Thyroid gland (tissue), 4 donors: ENCODE data around the gene SGCA. TPM values are rescaled to one million over a fixed set of nuclear protein-coding genes. Genes with fewer than 3 reads are reported as not detected.

Experiments
- DNase-seq, 2 donors: peaks; one replicate each; pipeline ENCODE4 v3.0.0-alpha.2; 2019
- H3K27ac ChIP-seq, 3 donors: fragments of 200-600 bp; sonication (generic); 1 replicate in 2 of 3; 2 replicates in 1 of 3; pipeline ENCODE4 v1.5.1; 2016 to 2019; ENCODE audit warnings: mild to moderate bottlenecking in 1 of 3, moderate library complexity in 1 of 3
- H3K27me3 ChIP-seq: fragments of 200-600 bp; sonication (generic); one replicate; pipeline ENCODE4 v1.5.1; 2019
- H3K36me3 ChIP-seq, 2 donors: fragments of 200-600 bp; sonication (generic); one replicate each; pipeline ENCODE4 v1.5.1; 2016 to 2019
- H3K4me1 ChIP-seq, 2 donors: fragments of 200-600 bp; sonication (generic); one replicate each; pipeline ENCODE4 v1.5.1; 2017 to 2019
- H3K4me3 ChIP-seq, 3 donors: fragments of 200-600 bp; sonication (generic); replicated peaks in 1 of 3; 1 replicate in 2 of 3; 2 replicates in 1 of 3; pipeline ENCODE4 v1.5.1; 2016; ENCODE audit warnings: mild to moderate bottlenecking in 1 of 3
- H3K9me3 ChIP-seq: fragments of 200-600 bp; sonication (generic); one replicate; pipeline ENCODE4 v1.5.1; 2017
- CTCF ChIP-seq, 6 experiments: fragments of 200-600 bp in 3 of 6; fragments of 450-650 bp in 3 of 6; sonication (generic) in 3 of 6; IDR thresholded peaks; one replicate each; pipeline ENCODE4 v1.5.1; 2016 to 2019; ENCODE audit warnings: antibody characterized with exemption in 6 of 6, mild to moderate bottlenecking in 2 of 6, inconsistent platforms in 1 of 6, moderate library complexity in 1 of 6
- POLR2A ChIP-seq, 2 donors: fragments of 450-650 bp; IDR thresholded peaks; one replicate each; pipeline ENCODE4 v1.6.1; 2017; ENCODE audit warnings: antibody characterized with exemption in 2 of 2, mild to moderate bottlenecking in 2 of 2, moderate library complexity in 1 of 2
- WGBS, 2 donors: methylation state at CpG; one replicate each; pipeline ENCODE4 v1.1.5; 2017; 5-methylcytosine and 5-hydroxymethylcytosine counted together
- intact Hi-C: fragments of 100-400 bp; cut with DNase I; formaldehyde crosslinking; loops from one replicate; pipeline ENCODE4 v1.15.1; 2023
- total RNA-seq, 4 donors: library from RNA; depleted of rRNA; stranded (reverse); fragments of >200 nt; gene quantifications; one replicate each; pipeline ENCODE4 v1.2.3, GENCODE V29; 2016

SGCA gene
- total RNA-seq, 4 donors from 2014 or later = 2.0 TPM; not detected in 3

- Histone ChIP-seq H3K27me3 (peaks cover 10% of the 10 kb centered on the region), H3K4me3 (no peak overlapping the region), H3K36me3 (peaks cover 0 to 26% of the 10 kb centered on the region in 2 donors), H3K27ac (peak overlapping the region in 2 of 3 donors; percentile 2 to 38), H3K4me1 (peaks cover 12 to 29% of the 10 kb centered on the region in 2 donors), H3K9me3 (no peaks in the 10 kb centered on the region)
- peak in 5 of 6 experiments; percentile 28 to 56 (median 43) for TF ChIP-seq CTCF (IDR thresholded peaks at IDR 0.05)
- no peak for TF ChIP-seq POLR2A (IDR thresholded peaks at IDR 0.05)
- peak; percentile 53 to 56 for DNase-seq
- intact Hi-C loops = no loop called here
- WGBS, 2 donors = 40 to 41% methylated on average over 6 to 7 of the region's 7 CpGs
Measured at GRCh38 chr17:50198026-50198669, 32.3 kb downstream of the SGCA start.

DNA sequence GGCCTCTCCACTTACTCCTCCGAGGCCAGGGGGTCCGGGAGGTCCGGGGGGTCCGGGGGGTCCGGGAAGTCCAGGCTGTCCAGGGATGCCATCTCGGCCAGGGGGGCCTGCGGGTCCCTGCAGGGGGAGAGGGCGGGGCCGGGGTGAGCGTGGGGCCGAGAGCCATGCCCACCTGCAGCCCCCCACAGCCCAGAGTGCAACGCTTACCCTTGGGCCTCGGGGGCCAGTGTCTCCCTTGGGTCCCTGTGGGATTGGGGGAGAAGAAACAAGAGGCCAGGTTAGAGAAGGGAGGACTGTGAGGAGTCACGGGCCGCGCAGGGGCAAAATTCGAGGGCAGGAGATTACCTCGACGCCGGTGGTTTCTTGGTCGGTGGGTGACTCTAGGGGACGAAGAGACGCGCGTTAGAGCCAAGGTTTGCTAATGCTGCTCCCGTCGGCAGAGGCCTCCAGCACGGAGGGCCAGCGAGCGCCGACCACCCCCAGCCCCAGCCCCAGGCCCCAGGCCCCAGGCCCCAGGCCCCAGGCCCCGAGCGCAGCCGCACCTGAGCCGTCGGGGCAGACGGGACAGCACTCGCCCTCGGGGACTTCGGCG is 33.5 kb downstream of the SGCA start:
- 43 to 45% methylated on average over 25 to 27 of the region's 41 CpGs for WGBS, 2 donors
- Histone ChIP-seq H3K4me3 (peak overlapping the region in 1 of 3 donors; percentile 33), H3K36me3 (peaks cover 0 to 18% of the 10 kb centered on the region in 2 donors), H3K9me3 (no peaks in the 10 kb centered on the region), H3K4me1 (peaks cover 12 to 29% of the 10 kb centered on the region in 2 donors), H3K27me3 (peaks cover 10% of the 10 kb centered on the region), H3K27ac (peak overlapping the region; percentile 30 to 64 (median 59))
- TF ChIP-seq POLR2A (IDR thresholded peaks at IDR 0.05) (no peak), CTCF (IDR thresholded peaks at IDR 0.05) (no peak)
- intact Hi-C loops = no loop called here
- DNase-seq = no peak

GRCh38 chr17:50199803-50200456 is 34.1 kb downstream of the SGCA start:
- TF ChIP-seq CTCF (IDR thresholded peaks at IDR 0.05) (no peak), POLR2A (IDR thresholded peaks at IDR 0.05) (peak in 1 of 2 donors; percentile 49)
- H3K9me3 ChIP-seq = no peaks in the 10 kb centered on the region
- DNase-seq = peak; percentile 94
- H3K36me3 ChIP-seq = peaks cover 0 to 12% of the 10 kb centered on the region in 2 donors
- 2 to 5% methylated on average over 27 to 31 of the region's 36 CpGs for WGBS, 2 donors
- peaks cover 12 to 29% of the 10 kb centered on the region in 2 donors for H3K4me1 ChIP-seq
- H3K4me3 ChIP-seq = peak overlapping the region in 2 of 3 donors; percentile 33
- peak overlapping the region; percentile 30 to 64 (median 59) for H3K27ac ChIP-seq
- H3K27me3 ChIP-seq = peaks cover 10% of the 10 kb centered on the region
- intact Hi-C loops = loop anchor here (2.0 kb wide), 2 partner anchors 73 to 97 kb away; no protein-coding TSS in a partner anchor

- Histone ChIP-seq H3K9me3 (no peaks in the 10 kb centered on the region), H3K4me3 (peak overlapping the region in 1 of 3 donors; percentile 33), H3K36me3 (peaks cover 0 to 5% of the 10 kb centered on the region in 2 donors), H3K27ac (peak overlapping the region; percentile 55 to 64 (median 59)), H3K27me3 (peaks cover 10% of the 10 kb centered on the region), H3K4me1 (peaks cover 12 to 29% of the 10 kb centered on the region in 2 donors)
- peak; percentile 88 to 89 for DNase-seq
- TF ChIP-seq POLR2A (IDR thresholded peaks at IDR 0.05) (no peak), CTCF (IDR thresholded peaks at IDR 0.05) (peak; percentile 98 to 100 (median 100))
- intact Hi-C loops = loop anchor here (2.0 kb wide), 2 partner anchors 72 to 96 kb away; no protein-coding TSS in a partner anchor
- 1% methylated on average over 44 to 48 of the region's 55 CpGs for WGBS, 2 donors
Measured at GRCh38 chr17:50200457-50201275, 34.9 kb downstream of the SGCA start.
